ENCODE measurements around the gene FLT3LG.
"Not testable (repeated sequence)": the region's sequence is repeated elsewhere in the genome, so short reads cannot be mapped to it uniquely, and the experiment has no call there.

The FLT3LG gene

GRCh38 chr19:49463960-49464740 lies 9.9 kb upstream of the FLT3LG start:
- no peak for DNase-seq

GRCh38 chr19:49465371-49465770 lies 8.6 kb upstream of the FLT3LG start:
- DNase-seq, result no peak

GRCh38 chr19:49468199-49468598 lies 5.8 kb upstream of the FLT3LG start:
- no peak for DNase-seq

- peak; percentile 89 to 97 for DNase-seq
These were observed 5.1 kb upstream of the FLT3LG start for GRCh38 chr19:49468746-49469447.

- DNase-seq, result no peak
These were observed 4.0 kb upstream of the FLT3LG start for GRCh38 chr19:49469828-49470614.

GRCh38 chr19:49470615-49470978 lies 3.4 kb upstream of the FLT3LG start:
- DNase-seq, result no peak

- DNase-seq, result no peak
These were observed 1.1 kb upstream of the FLT3LG start for GRCh38 chr19:49472936-49473335.

- DNase-seq, result not testable (repeated sequence)
These were observed 531 bp upstream of the FLT3LG start for GRCh38 chr19:49473501-49473867.

GRCh38 chr19:49474542-49474924 lies 518 bp downstream of the FLT3LG start:
- no peak for DNase-seq

GRCh38 chr19:49475191-49475917 lies 1.3 kb downstream of the FLT3LG start:
- no peak for DNase-seq

GRCh38 chr19:49475995-49476880 lies 2.2 kb downstream of the FLT3LG start:
- no peak for DNase-seq

GRCh38 chr19:49479975-49480628 lies 6.1 kb downstream of the FLT3LG start:
- DNase-seq, result no peak

- no peak for DNase-seq
These were observed 7.1 kb downstream of the FLT3LG start for GRCh38 chr19:49481020-49481683.

- DNase-seq, result no peak
These were observed 12.2 kb downstream of the FLT3LG start for GRCh38 chr19:49486232-49486631.

- DNase-seq, result no peak
These were observed 12.8 kb downstream of the FLT3LG start for GRCh38 chr19:49486710-49487276.

GRCh38 chr19:49487277-49488045 lies 13.4 kb downstream of the FLT3LG start, which contains the start of gene RPL13A:
TSS of gene RPL13A (plus strand) at chr19:49487608. CDS start at chr19:49487630, 22 bp downstream.
- DNase-seq, result peak; percentile 99 to 100

- no peak for DNase-seq
These were observed 14.2 kb downstream of the FLT3LG start for GRCh38 chr19:49488046-49488862.

- DNase-seq, result no peak
These were observed 15.0 kb downstream of the FLT3LG start for GRCh38 chr19:49488863-49489537.
